SU-DHL-6 (cell line): ENCODE data around the gene ELK4.

Experiments
- H2AFZ ChIP-seq: fragments of 200-600 bp; sonication (generic); 2 replicates; pipeline ENCODE4 v1.6.1; 2014; ENCODE audit warnings: low read depth, mild to moderate bottlenecking, moderate library complexity, mixed read lengths, antibody characterized with exemption, low read length; ENCODE audit not compliant: severe bottlenecking
- H3F3A ChIP-seq: fragments of 200-600 bp; shearing (Covaris generic); 2 replicates; pipeline ENCODE4 v1.6.0; 2016; ENCODE audit warnings: antibody characterized with exemption, mild to moderate bottlenecking; ENCODE audit not compliant: insufficient read depth
- H3K27ac ChIP-seq: fragments of 200-600 bp; sonication (generic); 2 replicates; pipeline ENCODE4 v1.5.1; 2016; ENCODE audit warnings: low read depth, mild to moderate bottlenecking, low read length, moderate library complexity, mixed read lengths
- H3K27me3 ChIP-seq: fragments of 200-600 bp; sonication (generic), shearing (Covaris generic); 2 replicates; pipeline ENCODE4 v1.6.0; 2014; ENCODE audit warnings: mild to moderate bottlenecking, low read length
- H3K36me3 ChIP-seq: fragments of 200-600 bp; sonication (generic); 2 replicates; pipeline ENCODE4 v1.6.1; 2014; ENCODE audit warnings: mild to moderate bottlenecking, low read length, mixed read lengths
- H3K4me2 ChIP-seq: fragments of 300-600, 200-600 bp; shearing (Covaris generic), sonication (generic); 2 replicates; pipeline ENCODE4 v1.6.0; 2014; ENCODE audit warnings: low read length, low read depth, mild to moderate bottlenecking; ENCODE audit not compliant: poor library complexity, severe bottlenecking
- H3K4me3 ChIP-seq: fragments of 200-600 bp; sonication (generic); 2 replicates; pipeline ENCODE4 v1.5.1; 2014; ENCODE audit warnings: antibody characterized with exemption, low read length, mild to moderate bottlenecking, mixed read lengths; ENCODE audit not compliant: insufficient read depth, poor library complexity, severe bottlenecking
- H3K79me2 ChIP-seq: fragments of 200-600 bp; sonication (generic); 2 replicates; pipeline ENCODE4 v1.6.1; 2014; ENCODE audit warnings: mild to moderate bottlenecking, low read length, moderate library complexity; ENCODE audit not compliant: insufficient read depth
- H3K9ac ChIP-seq: fragments of 200-600 bp; sonication (generic); 2 replicates; pipeline ENCODE4 v1.7.0; 2014; ENCODE audit warnings: mild to moderate bottlenecking, low read length
- H3K9me2 ChIP-seq: fragments of 200-600 bp; sonication (generic); replicated peaks from 2 replicates; pipeline ENCODE4 v1.6.1; 2014; ENCODE audit warnings: low read length; ENCODE audit not compliant: insufficient read depth
- H3K9me3 ChIP-seq: fragments of 200-600 bp; sonication (generic); 2 replicates; pipeline ENCODE4 v1.6.1; 2014; ENCODE audit warnings: low read length, mixed read lengths; ENCODE audit not compliant: insufficient read depth
- H4K20me1 ChIP-seq: fragments of 200-600 bp; sonication (generic); 2 replicates; pipeline ENCODE4 v1.6.1; 2014; ENCODE audit warnings: low read depth, mild to moderate bottlenecking, antibody characterized with exemption, low read length, moderate library complexity, mixed read lengths
- CTCF ChIP-seq: fragments of 200-600 bp; sonication (generic); IDR thresholded peaks from one replicate; pipeline ENCODE4 v1.5.1; 2017; ENCODE audit warnings: antibody characterized with exemption, mild to moderate bottlenecking, low read length, moderate library complexity; ENCODE audit not compliant: insufficient read depth, poor library complexity, severe bottlenecking
- EZH2phosphoT487 ChIP-seq: fragments of 200-600 bp; sonication (generic), shearing (Covaris generic); conservative IDR thresholded peaks from 2 replicates; pipeline ENCODE4 v1.6.1; 2018; ENCODE audit warnings: mild to moderate bottlenecking, antibody characterized with exemption, low read length, moderate library complexity, mixed read lengths

The ELK4 gene

GRCh38 chr1:205604825-205605505, 26.8 kb downstream of the ELK4 start:
- H3K79me2 ChIP-seq: peaks cover 31% of the 10 kb centered on the region
- 0 out of 2 replicates have a peak overlapping the region, but pooled peaks have one; percentile 21 for H3K27ac ChIP-seq
- H3K4me2 ChIP-seq: no peak overlapping the region
- peaks cover 26% of the 10 kb centered on the region for H3K36me3 ChIP-seq
- no peak overlapping the region for H2AFZ ChIP-seq
- H3K9me2 ChIP-seq: no peaks in the 10 kb centered on the region
- H4K20me1 ChIP-seq: no peaks in the 10 kb centered on the region
- H3K9me3 ChIP-seq: no peaks in the 10 kb centered on the region
- no peak overlapping the region for H3K9ac ChIP-seq
- TF ChIP-seq EZH2phosphoT487 (no peak), CTCF (no peak)
- H3F3A ChIP-seq: peaks cover 9% of the 10 kb centered on the region
- H3K27me3 ChIP-seq: no peaks in the 10 kb centered on the region
- no peak overlapping the region for H3K4me3 ChIP-seq

GRCh38 chr1:205604059-205604458, 27.8 kb downstream of the ELK4 start:
- peaks cover 21% of the 10 kb centered on the region; the same call in 1 of the 2 replicates for H3K79me2 ChIP-seq
- H4K20me1 ChIP-seq: no peaks in the 10 kb centered on the region
- no peaks in the 10 kb centered on the region for H3K9me2 ChIP-seq
- peaks cover 9% of the 10 kb centered on the region for H3F3A ChIP-seq
- no peaks in the 10 kb centered on the region for H3K9me3 ChIP-seq
- H2AFZ ChIP-seq: no peak overlapping the region
- no peak overlapping the region for H3K27ac ChIP-seq
- no peak overlapping the region for H3K4me2 ChIP-seq
- no peak overlapping the region for H3K4me3 ChIP-seq
- TF ChIP-seq CTCF (no peak), EZH2phosphoT487 (no peak)
- no peak overlapping the region for H3K9ac ChIP-seq
- no peaks in the 10 kb centered on the region for H3K27me3 ChIP-seq
- peaks cover 18% of the 10 kb centered on the region for H3K36me3 ChIP-seq

- Histone ChIP-seq H3F3A (peaks cover 18% of the 10 kb centered on the region), H3K4me2 (no peak overlapping the region), H3K27me3 (no peaks in the 10 kb centered on the region), H3K27ac (no peak overlapping the region), H4K20me1 (no peaks in the 10 kb centered on the region), H2AFZ (no peak overlapping the region), H3K9me3 (no peaks in the 10 kb centered on the region), H3K9me2 (no peaks in the 10 kb centered on the region), H3K4me3 (no peak overlapping the region), H3K36me3 (peaks cover 7% of the 10 kb centered on the region), H3K79me2 (no peaks in the 10 kb centered on the region), H3K9ac (no peak overlapping the region)
- TF ChIP-seq EZH2phosphoT487: no peak
- TF ChIP-seq CTCF: no peak
Measured at GRCh38 chr1:205601205-205601604, 30.6 kb downstream of the ELK4 start.
